NCI-H2029 (cell line): ENCODE results near the gene BCLAF1.
"Not testable (repeated sequence)": the region's sequence is repeated elsewhere in the genome, so short reads cannot be mapped to it uniquely, and the experiment has no call there.

ENCODE experiments used
- DNase-seq: peaks from one replicate; lab custom pipeline; 2025; lab: John Stamatoyannopoulos, UW

BCLAF1 gene

DNA sequence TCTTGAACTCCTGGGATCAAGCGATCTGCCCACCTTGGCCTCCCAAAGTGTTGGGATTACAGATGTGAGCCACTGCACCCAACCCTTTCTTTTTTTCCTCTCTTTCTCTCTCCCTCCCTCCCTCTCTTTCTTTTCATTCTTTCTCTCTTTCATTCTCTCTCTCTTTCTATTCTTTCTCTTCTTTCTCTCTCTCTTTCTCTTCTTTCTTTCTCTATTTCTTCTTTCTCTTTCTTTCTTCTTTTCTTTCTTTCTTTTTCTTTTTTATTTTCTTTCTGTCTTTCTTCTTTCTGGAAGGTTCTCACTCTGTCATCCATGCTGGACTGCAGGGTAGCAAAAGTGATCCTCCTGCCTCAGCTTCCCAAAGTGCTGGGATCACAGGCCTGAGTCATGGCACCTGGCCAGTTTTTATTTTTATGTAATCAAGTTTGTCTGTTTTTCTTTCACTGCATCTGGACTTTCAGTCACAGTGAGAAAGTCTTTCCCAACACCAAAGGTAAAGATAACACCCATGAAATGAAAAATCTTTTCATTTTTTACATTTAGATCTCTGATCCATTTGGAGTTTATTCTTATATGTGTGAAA lies 20.2 kb upstream of the BCLAF1 start:
- DNase-seq: no peak

DNA sequence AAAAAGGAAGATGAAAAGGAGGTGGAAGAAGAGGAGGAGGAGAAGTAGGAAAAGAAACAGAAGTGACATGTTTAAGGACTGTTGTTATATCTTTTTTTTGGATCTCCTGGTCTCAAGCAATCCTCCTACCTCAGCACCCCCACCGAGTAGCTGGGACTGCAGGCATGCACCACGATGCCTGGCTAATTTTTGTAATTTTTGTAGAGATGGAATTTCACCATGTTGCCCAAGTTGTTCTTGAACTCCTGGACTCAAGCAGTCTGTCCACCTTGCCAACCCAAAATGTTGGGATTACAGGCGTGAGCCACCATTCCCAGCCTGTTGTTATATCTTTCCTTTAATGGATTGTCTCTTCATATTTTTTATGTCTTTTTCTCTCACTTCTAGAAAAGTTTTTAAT lies 19.5 kb upstream of the BCLAF1 start:
- no peak for DNase-seq

DNA sequence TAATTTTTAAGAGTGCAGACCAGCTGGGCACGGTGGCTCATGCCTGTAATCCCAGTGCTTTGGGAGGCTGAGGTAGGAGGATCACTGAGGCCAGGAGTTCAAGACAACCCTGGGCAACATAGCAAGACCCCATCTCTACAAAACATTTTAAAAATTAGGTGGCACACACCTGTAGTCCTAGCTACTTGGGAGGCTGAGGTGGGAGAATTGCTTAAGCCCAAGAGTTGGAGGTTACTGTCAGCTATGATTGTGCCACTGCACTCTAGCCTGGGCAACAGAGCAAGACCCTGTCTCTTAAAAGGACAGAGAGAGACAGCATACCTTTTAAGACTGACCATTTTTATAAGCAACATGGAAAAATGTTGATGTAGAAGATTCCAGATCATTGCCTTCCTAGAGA lies 18.8 kb upstream of the BCLAF1 start:
- DNase-seq: not testable (repeated sequence)

DNA sequence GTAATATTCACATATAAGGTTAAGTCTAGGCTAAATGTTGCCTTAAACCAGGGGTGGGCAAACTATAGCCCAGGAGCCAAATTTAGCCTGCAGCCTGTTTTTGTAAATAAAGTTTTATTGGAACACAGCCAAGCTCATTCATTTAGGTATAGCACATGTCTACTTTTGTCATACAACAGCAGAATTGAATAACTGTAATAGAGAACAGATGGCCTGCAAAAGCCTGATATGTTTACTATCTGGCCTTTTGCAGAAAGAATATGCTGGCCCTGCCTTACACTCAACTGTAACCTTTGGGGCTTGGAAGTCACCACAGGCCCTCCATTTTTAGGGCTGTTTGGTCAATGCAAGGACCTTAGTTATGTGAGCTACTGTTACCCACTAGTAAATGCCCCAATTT lies 17.7 kb upstream of the BCLAF1 start:
- no peak for DNase-seq

DNA sequence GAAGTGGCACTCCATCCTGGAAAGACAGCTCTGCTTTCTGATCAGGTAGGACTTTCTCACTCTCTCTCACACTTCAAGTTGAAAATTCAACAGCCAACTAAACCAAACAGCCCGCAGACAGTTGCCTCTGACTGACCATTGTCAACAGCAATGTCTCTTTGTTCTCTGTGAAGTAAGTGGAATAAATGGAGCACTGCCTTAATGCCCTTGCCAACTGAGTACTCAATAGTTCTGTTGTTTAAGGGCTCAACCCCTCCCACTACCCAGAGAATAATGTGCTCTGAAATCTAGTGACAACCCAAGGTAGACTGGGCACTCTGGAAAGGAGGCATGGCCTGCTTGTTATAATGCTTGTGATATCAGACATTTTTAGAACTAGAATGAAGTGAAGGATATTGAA lies 16.8 kb upstream of the BCLAF1 start:
- no peak for DNase-seq

DNA sequence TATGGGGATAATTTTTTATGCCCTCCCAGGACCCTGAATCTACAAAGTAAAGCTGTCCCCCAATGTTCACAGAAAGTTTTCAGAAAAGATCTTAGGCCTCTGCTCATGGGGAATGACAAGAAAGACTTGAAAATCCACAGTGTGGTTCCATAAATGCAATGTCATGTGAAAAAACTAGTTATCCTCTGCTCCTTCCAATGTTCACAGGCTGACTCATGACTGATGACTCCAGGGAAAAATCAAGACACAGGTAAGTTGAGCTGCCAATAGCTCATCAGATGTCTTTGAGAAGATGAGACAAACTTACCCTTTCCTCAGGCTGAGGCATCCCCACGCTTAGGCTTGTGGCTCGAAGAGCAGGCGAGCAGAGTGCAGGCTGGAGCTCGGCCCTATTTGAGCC lies 14.8 kb upstream of the BCLAF1 start:
- DNase-seq: no peak

DNA sequence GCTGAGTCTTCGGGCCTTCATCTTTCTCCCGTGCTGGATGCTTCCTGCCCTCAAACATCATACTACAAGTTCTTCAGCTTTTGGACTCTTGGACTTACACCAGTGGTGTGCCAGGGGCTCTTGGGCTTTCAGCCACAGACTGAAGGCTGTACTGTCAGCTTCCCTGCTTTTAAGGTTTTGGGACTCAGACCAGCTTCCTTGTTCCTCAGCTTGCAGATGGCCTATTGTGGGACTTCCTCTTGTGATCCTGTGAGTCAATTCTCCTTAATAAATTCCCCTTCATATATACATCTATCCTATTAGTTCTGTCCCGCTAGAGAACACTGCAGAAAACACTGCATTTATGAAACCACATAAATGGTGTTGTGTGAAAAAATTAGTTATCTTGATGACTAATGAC lies 13.9 kb upstream of the BCLAF1 start:
- no peak for DNase-seq

DNA sequence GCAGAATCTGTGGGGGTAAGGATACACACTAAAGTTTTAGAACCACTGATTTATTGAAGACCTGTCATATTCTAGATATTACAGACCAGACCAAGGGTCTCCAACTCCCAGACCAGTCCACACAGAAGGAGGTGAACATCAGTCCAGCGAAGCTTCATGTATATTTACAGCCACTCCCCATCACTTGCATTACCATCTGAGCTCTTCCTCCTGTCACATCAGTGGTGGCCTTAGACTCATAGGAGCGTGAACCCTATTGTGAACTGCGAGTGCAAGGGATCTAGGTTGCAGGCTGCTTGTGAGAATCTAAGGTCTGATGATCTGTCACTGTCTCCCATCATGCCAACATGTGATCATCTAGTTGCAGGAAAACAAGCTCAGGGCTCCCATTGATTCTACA lies 5.0 kb upstream of the BCLAF1 start:
- DNase-seq: no peak

DNA sequence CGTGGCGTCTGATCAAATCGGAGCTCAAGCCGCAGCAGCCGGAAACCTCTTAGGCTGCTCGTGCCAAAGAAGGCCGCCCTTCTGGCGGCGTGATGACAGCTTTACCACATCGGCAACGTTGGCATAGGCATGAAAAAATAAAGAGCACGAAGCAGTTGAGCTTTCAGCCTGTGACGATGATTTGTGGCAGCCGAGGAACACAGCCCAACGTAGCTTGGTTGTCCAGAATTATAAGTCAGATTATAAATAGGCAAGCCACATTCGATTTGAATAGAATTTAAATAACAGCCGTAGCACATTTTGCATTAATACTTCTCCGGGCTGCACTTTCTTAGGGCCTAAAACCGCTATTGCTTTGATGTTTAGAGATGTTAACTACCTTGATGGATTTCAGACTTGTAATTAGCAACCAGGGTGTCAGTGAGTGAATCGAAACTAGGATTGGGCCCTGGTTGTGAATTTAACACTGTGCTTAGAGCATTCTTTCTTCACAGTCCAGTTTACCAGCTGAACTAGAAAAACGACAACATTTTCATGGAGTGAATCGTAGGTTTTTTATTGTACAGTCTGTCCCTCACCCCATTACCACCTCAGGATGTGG lies 864 bp upstream of the BCLAF1 start:
- DNase-seq: peak; percentile 61

DNA sequence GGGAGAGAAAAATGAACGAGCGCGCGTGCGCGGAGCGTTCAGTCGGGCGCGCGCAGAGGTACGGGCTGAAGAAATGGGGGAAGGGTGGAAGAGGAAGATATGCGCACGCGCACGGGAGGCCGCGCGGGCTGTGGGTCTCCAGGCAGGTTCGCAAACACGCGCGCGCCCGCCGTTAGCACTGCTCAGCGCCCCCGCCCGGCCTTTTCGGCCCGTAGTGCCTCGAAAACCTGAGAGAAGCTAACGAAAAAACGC lies 393 bp downstream of the BCLAF1 start:
- peak; percentile 73 for DNase-seq

DNA sequence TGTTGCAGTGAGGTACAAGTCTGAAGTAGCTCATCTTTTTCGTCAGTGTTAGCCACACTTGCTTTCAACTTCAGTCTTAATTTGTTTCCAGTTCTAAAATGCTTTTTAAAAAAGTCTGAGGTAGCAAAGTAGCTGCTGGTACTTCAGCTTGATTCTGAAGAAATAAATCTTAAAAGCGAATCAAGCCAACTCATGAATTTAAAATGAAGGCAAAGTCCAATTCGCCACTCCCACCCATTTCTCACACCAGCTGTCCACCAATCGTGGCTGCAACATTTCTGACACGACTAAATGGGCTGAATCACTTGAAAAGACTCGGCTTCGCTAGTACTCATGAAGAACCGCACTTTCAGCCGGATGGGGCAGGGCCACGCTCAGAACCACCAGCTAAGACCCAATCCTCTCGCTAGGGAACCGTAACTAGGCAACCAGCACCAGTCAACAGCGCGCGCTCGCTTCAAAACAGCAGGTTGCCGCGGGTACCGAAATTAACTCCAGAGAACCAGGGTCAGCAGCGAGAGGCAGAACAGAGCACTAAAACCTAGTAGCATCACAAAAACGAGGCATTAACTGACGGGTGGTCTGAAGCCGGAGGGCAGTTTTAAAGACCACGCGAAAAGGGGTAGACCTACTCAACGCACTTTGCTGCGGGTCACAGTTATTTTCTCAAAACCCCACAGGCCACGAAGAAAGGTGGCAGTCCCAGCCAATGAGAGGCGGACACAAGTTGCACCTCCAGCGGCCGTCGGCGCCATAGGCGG lies 900 bp downstream of the BCLAF1 start:
- peak; percentile 58 for DNase-seq

DNA sequence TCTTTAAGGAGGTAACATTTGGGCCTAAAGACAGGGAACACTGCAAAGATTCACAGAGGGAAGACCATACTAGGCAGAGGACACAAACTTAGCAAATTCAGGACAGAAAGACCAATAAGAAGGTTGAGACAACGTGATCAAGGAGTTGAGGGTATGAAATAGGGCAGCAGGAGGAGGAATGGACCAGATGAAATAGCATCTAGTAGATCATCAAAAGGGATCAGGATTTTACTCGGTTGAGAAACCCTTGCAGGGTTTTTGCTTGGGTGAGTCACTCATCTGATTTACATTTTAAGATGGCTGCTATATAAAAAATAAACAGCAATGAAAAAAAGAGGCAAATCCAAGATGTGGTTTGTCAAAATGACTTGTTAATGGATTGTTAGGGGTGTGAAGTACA lies 4.7 kb downstream of the BCLAF1 start:
- DNase-seq: no peak

DNA sequence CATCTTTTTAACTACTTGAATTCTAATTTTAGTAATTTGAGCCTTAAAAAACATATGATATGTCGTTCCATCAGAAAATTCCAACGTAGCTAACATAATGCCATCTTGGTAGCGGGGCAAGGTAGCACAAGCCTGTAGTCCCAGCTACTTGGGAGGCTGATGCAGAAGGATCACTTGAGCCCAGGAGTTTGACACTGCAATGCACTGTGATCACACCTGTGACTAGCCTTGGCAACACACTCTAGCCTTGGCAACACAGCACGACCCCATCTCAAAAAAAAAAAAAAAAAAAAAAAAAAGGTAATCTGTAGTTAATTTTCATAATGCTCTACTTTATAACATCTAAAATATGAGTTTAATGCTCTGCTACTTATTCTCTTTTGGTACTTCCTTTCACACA lies 6.7 kb downstream of the BCLAF1 start:
- no peak for DNase-seq

DNA sequence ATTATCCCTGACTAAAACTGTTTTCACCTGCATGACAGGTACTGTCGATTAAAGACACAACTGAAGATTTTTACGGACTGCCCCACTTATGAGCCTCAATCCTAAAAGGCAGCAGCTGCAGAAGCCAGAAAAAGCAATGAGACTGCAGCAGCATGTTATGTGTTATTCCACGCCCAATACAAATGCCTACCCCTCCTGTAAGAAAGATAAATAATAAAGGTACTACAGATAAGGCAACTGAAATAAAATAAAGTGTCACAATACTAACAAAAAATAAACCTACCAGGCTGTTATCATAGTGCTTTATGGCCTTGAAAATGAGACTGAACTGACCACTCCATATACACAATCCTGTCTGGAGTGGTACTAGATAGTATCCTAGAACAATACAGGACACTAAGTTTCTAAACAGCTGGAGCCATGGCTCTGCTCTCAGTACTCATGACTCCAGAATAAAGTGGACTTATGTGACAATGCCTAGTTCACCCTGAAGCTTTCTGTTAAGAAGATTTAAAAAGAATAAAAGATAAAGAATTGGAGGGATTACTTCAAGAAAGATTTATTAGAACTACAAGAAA lies 9.5 kb downstream of the BCLAF1 start:
- no peak for DNase-seq

DNA sequence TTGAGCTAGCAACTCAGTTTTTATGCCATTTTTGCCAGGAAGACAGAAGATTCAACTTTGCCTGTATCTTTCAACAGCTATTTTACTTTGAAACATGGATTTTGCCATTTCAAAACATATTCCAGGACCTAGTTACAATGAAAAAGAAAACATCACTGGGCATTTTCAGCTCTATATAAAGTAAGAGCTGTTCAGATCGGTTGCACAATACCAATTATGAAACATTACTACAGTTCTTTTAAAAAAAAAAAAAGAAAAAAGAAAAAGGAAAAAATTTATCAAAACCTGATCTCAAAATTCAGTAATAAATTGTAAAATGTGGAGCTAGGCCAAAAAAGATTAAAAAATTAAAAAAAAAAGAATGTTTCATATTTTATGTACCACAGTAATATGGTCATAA lies 15.6 kb downstream of the BCLAF1 start:
- no peak for DNase-seq

DNA sequence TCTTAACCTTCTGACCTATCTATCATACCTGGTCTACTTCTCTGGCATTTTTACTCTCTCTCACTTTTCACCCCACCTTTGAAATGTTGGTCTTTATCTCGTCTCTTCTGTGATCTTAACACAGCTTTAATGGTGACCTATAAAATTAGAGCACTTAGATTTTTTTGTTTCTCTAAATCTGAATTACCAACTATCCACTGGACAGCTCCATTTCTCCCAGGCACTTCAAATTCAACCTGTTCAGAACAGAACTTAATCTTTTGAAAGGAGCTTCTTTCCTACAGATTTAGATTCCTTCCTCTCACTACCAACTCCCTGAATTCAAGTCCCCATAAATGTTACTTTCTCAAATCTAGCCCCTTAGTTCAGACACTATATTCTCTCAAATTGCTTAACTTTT lies 24.5 kb downstream of the BCLAF1 start:
- no peak for DNase-seq

DNA sequence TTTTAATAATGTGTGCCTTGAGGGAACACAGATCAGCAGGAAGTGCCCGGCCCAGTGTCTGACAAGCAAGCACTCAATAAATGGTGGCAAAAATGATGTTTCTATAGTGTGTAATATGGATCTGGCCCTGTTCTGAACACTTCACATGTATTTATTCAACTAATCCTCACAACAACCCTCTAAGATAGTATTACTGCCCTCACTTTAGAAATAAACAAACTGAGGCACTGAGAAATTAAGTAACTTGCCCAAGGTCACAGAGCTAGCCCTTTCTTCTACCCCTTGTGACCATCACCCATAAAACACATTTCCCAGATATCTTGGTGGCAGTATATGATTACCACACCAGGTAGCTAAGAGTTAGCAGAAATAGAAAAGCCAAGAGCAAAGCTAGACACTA lies 26.7 kb downstream of the BCLAF1 start:
- DNase-seq: no peak

DNA sequence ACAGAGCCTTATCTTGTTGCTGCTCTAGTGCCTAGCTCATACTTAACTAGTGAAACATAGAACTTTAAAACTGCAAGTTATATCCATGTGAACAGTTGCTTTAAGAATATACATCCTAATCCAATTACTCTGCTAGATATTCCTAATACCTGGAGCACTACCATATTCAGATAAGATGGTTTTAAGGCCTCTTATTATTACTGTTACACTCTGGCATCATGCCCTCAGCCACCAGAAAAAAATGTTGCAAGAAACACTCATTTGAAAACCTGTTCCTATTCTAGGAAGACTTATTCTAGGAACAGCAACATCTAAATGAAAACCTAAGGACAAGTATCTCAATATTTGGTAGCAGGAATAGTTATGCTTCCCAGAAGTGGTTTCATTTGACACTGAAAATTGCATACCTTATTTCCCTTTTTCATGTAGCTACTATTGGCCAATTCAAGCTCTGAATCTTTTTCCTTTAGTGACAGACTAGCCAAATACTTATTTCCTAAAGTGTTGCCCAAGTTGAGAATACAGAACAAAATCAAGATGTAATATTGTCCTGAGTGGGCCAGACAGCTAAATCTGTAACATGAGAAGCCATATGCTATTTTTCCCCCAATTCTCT lies 34.7 kb downstream of the BCLAF1 start:
- DNase-seq: no peak

DNA sequence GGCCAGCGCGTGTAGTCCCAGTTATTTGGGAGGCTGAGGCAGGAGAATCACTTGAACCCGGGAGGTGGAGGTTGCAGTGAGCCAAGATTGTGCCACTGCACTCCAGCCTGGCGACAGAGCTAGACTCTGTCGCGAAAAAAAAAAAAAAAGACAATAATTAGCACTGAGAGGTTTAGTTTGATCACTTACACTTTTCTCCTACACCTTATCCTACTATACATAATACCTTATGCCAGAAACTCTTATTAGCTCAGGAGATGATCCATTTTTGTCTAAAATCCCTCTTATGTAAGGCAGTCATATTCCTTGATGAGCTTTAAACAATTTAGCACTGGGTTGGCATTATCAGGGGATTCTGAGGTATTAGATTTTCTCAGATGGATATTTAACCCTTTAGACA lies 35.9 kb downstream of the BCLAF1 start:
- DNase-seq: no peak

DNA sequence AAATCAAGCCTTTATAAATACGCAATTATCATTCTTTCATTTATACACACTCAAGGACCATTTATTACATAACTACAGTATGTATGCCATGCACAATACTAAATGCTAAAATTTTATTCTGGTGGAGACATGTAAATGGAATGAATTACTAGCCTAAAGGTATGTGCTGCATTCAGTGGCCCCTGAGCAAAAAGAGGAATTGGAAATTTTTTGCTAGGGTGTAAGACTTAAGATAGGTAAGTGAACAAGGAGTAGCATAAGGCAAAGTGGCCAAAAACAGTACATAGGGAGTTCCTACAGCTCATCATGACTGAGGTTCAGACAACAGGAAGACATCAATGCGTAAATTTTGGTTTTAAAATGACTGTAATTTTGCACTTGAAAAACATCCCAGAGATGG lies 37.2 kb downstream of the BCLAF1 start:
- DNase-seq: no peak

DNA sequence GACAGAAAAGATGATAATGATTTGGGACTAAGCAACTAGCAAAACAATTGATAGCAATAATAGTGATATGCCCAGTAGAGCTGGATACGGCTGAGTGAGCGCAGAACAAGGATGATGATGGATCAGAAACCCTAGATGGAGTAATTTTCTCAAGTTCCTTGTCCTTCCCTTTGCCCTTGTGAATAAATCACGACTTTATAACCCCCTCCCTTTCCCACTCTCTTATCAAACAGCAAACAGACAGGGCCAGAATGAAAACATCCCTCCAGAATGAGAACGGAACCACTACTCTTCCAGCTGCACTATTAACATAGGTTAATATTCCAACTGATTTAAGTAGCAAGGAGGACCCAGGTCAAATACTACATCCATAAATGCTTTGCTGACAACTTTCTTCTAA lies 38.3 kb downstream of the BCLAF1 start:
- no peak for DNase-seq

DNA sequence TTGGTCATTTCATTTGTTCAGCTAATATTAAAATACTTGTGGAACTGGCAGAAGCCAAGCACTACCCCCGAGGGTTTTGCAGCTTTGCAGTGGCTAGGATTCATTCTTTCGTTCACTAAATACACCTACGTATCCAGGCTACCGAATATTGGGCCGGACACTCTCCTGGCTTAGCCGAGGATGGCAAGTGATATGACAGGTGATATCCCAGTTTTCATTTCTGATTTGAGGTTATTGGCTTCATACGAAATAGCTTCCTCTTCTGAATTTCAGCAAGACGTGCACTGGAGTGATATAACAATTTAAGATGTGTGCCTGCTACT lies 39.0 kb downstream of the BCLAF1 start:
- no peak for DNase-seq
